Dendritic cell treated with granulocyte-macrophage colony-stimulating factor and Interleukin-4, amounts not matched to agents 40 ng/mL and 50 ng/mL, for 4 days (primary cell): ENCODE measurements around the gene KRTDAP.

ENCODE experiments used
- H3K27ac Mint-ChIP-seq: one replicate; pipeline ENCODE4 v1.8.0; 2022; ENCODE audit warnings: mild to moderate bottlenecking, mixed read lengths
- H3K27me3 Mint-ChIP-seq: one replicate; pipeline ENCODE4 v1.8.0; 2022; ENCODE audit warnings: mild to moderate bottlenecking, mixed read lengths
- H3K36me3 Mint-ChIP-seq: one replicate; pipeline ENCODE4 v1.8.0; 2022; ENCODE audit warnings: low read depth, mixed read lengths
- H3K4me1 Mint-ChIP-seq: one replicate; pipeline ENCODE4 v1.8.0; 2022; ENCODE audit warnings: low read depth, mixed read lengths
- H3K4me3 Mint-ChIP-seq: one replicate; pipeline ENCODE4 v1.8.0; 2022; ENCODE audit warnings: mild to moderate bottlenecking, moderate library complexity, mixed read lengths
- H3K9me3 Mint-ChIP-seq: one replicate; pipeline ENCODE4 v1.8.0; 2022; ENCODE audit warnings: mixed read lengths
- intact Hi-C: fragments of 100-400 bp; cut with micrococcal nuclease; formaldehyde crosslinking; loops from one replicate; pipeline ENCODE4 v1.15.0; 2022

KRTDAP gene

GRCh38 chr19:35507561-35507960 lies 17.3 kb upstream of the KRTDAP start:
- Mint-ChIP-seq H3K27me3 (peaks cover 82% of the 10 kb centered on the region), H3K9me3 (no peaks in the 10 kb centered on the region), H3K4me1 (peaks cover 9% of the 10 kb centered on the region), H3K36me3 (no peaks in the 10 kb centered on the region), H3K27ac (no peak overlapping the region), H3K4me3 (no peak overlapping the region)
- intact Hi-C loops = no loop called here

GRCh38 chr19:35506011-35506410 lies 15.7 kb upstream of the KRTDAP start:
- H3K4me3 Mint-ChIP-seq = no peak overlapping the region
- H3K27me3 Mint-ChIP-seq = peaks cover 74% of the 10 kb centered on the region
- H3K27ac Mint-ChIP-seq = no peak overlapping the region
- H3K4me1 Mint-ChIP-seq = peaks cover 9% of the 10 kb centered on the region
- intact Hi-C loops = no loop called here
- no peaks in the 10 kb centered on the region for H3K36me3 Mint-ChIP-seq
- H3K9me3 Mint-ChIP-seq = no peaks in the 10 kb centered on the region

- Mint-ChIP-seq H3K4me1 (no peaks in the 10 kb centered on the region), H3K4me3 (no peak overlapping the region), H3K27me3 (peaks cover 51% of the 10 kb centered on the region), H3K36me3 (no peaks in the 10 kb centered on the region), H3K27ac (no peak overlapping the region), H3K9me3 (no peaks in the 10 kb centered on the region)
- intact Hi-C loops = no loop called here
Measured at GRCh38 chr19:35502751-35503150, 12.5 kb upstream of the KRTDAP start.

GRCh38 chr19:35501684-35502083 lies 11.4 kb upstream of the KRTDAP start:
- H3K4me1 Mint-ChIP-seq = no peaks in the 10 kb centered on the region
- H3K36me3 Mint-ChIP-seq = no peaks in the 10 kb centered on the region
- H3K27ac Mint-ChIP-seq = no peak overlapping the region
- peaks cover 46% of the 10 kb centered on the region for H3K27me3 Mint-ChIP-seq
- intact Hi-C loops = no loop called here
- H3K4me3 Mint-ChIP-seq = no peak overlapping the region
- H3K9me3 Mint-ChIP-seq = no peaks in the 10 kb centered on the region

DNA sequence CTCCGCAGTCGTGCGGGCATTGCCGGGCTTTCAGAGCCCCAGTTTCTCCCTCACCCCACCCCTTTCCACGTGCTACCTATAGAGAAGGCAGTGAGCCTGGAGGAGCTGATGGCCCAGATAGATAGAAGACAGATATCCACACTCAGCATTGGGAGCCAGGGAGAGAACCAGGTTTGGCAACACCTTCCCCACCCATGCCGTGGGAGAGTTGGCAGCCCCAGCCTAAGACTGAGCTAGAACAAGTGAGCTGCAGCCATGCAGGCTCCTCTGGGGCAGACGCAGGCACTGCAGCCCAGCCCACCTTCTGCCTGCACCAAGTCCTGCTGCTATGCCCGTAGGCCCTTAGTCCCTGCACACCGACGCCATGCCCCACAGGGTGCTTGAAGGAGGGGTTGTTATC lies 10.3 kb upstream of the KRTDAP start:
- Mint-ChIP-seq H3K4me1 (no peaks in the 10 kb centered on the region), H3K27ac (no peak overlapping the region), H3K4me3 (no peak overlapping the region), H3K27me3 (peaks cover 42% of the 10 kb centered on the region), H3K9me3 (no peaks in the 10 kb centered on the region), H3K36me3 (no peaks in the 10 kb centered on the region)
- intact Hi-C loops = no loop called here

GRCh38 chr19:35498984-35499527 lies 8.8 kb upstream of the KRTDAP start:
- intact Hi-C loops = no loop called here
- Mint-ChIP-seq H3K4me3 (no peak overlapping the region), H3K36me3 (no peaks in the 10 kb centered on the region), H3K4me1 (peaks cover 8% of the 10 kb centered on the region), H3K27ac (no peak overlapping the region), H3K9me3 (no peaks in the 10 kb centered on the region), H3K27me3 (peaks cover 37% of the 10 kb centered on the region)

DNA sequence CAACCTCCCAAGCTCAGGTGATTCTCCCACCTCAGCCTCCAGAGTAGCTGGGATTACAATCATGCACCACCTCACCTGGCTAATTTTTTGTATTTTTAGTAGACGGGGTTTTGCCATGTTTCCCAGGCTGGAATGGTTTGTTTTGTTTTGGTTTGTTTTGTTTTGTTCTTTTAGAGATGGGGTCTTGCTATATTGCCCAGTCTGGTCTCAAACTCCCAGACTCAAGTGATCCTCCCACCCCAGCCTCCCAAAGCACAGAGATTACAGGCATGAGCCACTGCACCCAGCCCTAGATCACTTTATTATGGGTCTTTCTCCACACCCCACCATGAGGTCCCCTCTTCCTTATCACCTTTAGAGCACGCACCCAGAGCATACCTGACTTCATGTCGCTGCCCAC lies 8.0 kb upstream of the KRTDAP start:
- Mint-ChIP-seq H3K4me1 (peaks cover 8% of the 10 kb centered on the region), H3K27ac (no peak overlapping the region), H3K4me3 (no peak overlapping the region), H3K27me3 (peaks cover 42% of the 10 kb centered on the region), H3K36me3 (no peaks in the 10 kb centered on the region), H3K9me3 (no peaks in the 10 kb centered on the region)
- intact Hi-C loops = no loop called here

DNA sequence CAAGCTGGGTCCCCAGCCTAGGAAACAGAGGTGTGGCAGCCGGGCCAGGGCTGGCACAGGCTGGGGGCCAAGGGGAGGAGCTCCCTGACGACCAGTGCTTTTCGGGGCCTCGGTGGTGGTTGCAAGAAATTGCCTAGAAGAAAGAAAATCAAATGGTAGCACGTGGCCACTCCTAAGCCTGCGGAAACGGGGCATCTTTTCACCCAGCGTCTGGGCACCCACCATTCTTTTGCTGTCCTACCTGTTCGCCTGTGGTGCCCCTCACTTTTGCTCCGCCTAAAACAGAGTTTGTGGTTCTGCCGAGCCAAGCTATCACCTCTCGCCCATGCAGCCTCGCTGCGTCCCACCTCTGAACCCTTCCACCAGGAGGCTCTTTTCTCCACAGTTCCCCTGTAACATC lies 7.1 kb upstream of the KRTDAP start:
- Mint-ChIP-seq H3K36me3 (no peaks in the 10 kb centered on the region), H3K27ac (no peak overlapping the region), H3K27me3 (peaks cover 39% of the 10 kb centered on the region), H3K4me1 (peaks cover 8% of the 10 kb centered on the region), H3K4me3 (no peak overlapping the region), H3K9me3 (no peaks in the 10 kb centered on the region)
- intact Hi-C loops = no loop called here

- no peaks in the 10 kb centered on the region for H3K9me3 Mint-ChIP-seq
- peaks cover 46% of the 10 kb centered on the region for H3K27me3 Mint-ChIP-seq
- intact Hi-C loops = loop anchor here (1.0 kb wide), 1 partner anchor 226 kb away; no protein-coding TSS in a partner anchor
- no peaks in the 10 kb centered on the region for H3K36me3 Mint-ChIP-seq
- no peak overlapping the region for H3K27ac Mint-ChIP-seq
- H3K4me3 Mint-ChIP-seq = no peak overlapping the region
- H3K4me1 Mint-ChIP-seq = peaks cover 8% of the 10 kb centered on the region
Measured at GRCh38 chr19:35495107-35496064, 5.1 kb upstream of the KRTDAP start.

DNA sequence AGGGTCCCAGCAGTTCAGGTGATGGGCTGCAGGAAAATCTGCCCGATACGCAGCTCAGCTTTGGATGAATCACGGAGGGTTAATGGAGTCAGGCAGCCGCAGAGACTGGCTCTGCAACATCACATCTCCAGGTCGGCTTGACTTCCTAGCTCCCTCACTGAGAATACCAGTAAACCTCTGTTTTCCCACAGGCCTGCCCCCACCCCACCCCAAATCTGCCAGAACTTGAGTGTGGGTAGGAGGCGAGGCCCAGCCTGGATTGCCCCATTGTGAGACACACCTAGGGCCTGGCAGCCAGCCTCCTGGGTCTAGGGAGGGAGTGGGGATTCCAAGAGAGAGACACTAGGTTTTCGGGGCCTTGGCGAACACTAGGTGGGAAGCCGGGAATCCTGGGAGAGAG lies 3.7 kb upstream of the KRTDAP start:
- H3K27me3 Mint-ChIP-seq = peaks cover 54% of the 10 kb centered on the region
- intact Hi-C loops = no loop called here
- H3K27ac Mint-ChIP-seq = no peak overlapping the region
- no peaks in the 10 kb centered on the region for H3K36me3 Mint-ChIP-seq
- peaks cover 8% of the 10 kb centered on the region for H3K4me1 Mint-ChIP-seq
- H3K4me3 Mint-ChIP-seq = no peak overlapping the region
- H3K9me3 Mint-ChIP-seq = no peaks in the 10 kb centered on the region

GRCh38 chr19:35491836-35492360 lies 1.6 kb upstream of the KRTDAP start:
- H3K27me3 Mint-ChIP-seq = peaks cover 64% of the 10 kb centered on the region
- intact Hi-C loops = no loop called here

GRCh38 chr19:35488677-35489076 lies 1.6 kb downstream of the KRTDAP start:
- no peaks in the 10 kb centered on the region for H3K4me1 Mint-ChIP-seq
- intact Hi-C loops = no loop called here
- H3K9me3 Mint-ChIP-seq = no peaks in the 10 kb centered on the region
- peaks cover 65% of the 10 kb centered on the region for H3K27me3 Mint-ChIP-seq
- H3K27ac Mint-ChIP-seq = no peak overlapping the region
- no peaks in the 10 kb centered on the region for H3K36me3 Mint-ChIP-seq
- H3K4me3 Mint-ChIP-seq = no peak overlapping the region

More at GRCh38 chr19:35491836-35492360, 1.6 kb upstream of the KRTDAP start:
- H3K4me1 Mint-ChIP-seq = peaks cover 8% of the 10 kb centered on the region
- H3K4me3 Mint-ChIP-seq = no peak overlapping the region
- no peak overlapping the region for H3K27ac Mint-ChIP-seq
- no peaks in the 10 kb centered on the region for H3K36me3 Mint-ChIP-seq
- no peaks in the 10 kb centered on the region for H3K9me3 Mint-ChIP-seq

DNA sequence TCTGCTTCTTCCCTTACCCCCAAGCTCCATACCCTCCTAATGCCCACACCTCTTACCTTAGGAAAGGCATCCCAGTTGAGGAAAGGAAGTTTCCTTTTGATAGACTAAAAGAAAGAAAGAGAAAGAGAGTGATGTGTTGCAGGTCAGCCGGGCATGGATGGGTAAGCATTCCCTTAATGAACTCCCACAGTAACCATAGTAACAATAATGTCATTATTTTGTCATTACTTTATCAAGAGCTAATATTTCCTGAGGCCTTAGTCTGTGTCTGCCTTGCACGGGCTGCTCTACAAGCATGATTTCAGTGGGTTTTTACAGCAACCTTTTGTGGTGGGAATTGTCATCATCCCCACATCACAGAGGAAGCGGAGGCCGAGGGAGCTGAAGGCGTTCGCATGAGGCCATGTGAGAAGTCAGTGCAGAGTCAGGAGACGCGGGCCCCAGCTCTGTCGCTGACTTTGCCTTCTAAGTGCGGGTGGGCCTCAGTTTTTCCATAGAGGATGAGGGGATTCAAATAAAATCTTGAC lies 2.5 kb downstream of the KRTDAP start:
- Mint-ChIP-seq H3K36me3 (no peaks in the 10 kb centered on the region), H3K27ac (no peak overlapping the region), H3K4me1 (no peaks in the 10 kb centered on the region), H3K27me3 (peaks cover 61% of the 10 kb centered on the region), H3K4me3 (no peak overlapping the region), H3K9me3 (no peaks in the 10 kb centered on the region)
- intact Hi-C loops = no loop called here

DNA sequence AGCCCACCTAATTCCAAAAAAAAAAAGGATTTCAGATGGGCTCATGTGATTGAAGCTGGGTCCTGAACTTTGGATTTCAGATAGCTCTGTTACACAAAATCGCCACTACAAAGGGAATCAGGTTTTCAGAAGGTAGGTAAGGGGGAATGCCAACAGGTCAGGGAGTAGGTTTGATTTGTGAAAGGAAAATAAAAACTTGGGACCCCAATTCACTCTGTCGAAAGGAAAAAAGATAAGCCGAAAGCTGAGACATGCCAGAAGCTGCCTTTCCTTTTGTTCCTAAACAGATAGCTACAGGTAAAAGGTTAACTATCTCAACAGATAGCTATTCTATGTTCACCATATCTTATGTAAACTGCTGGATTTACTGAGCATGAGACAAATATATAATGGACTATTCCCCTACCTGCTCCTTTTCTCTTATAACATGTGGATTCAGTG lies 4.0 kb downstream of the KRTDAP start:
- H3K4me3 Mint-ChIP-seq = no peak overlapping the region
- H3K9me3 Mint-ChIP-seq = no peaks in the 10 kb centered on the region
- H3K27ac Mint-ChIP-seq = no peak overlapping the region
- peaks cover 59% of the 10 kb centered on the region for H3K27me3 Mint-ChIP-seq
- no peaks in the 10 kb centered on the region for H3K4me1 Mint-ChIP-seq
- intact Hi-C loops = no loop called here
- no peaks in the 10 kb centered on the region for H3K36me3 Mint-ChIP-seq
